DOHH2 (cell line): ENCODE results near the gene TAP2.
A peak's percentile ranks its signal among the peaks of the same experiment; 100 is the strongest.

Experiments
- H3F3A ChIP-seq: fragments of 200-600 bp; sonication (generic), shearing (Covaris generic); 2 replicates; pipeline ENCODE4 v1.6.0; 2016; ENCODE audit warnings: antibody characterized with exemption, mild to moderate bottlenecking; ENCODE audit not compliant: control insufficient read depth, insufficient read depth
- H3K27ac ChIP-seq: fragments of 200-600 bp; sonication (generic); 2 replicates; pipeline ENCODE4 v1.5.1; 2014; ENCODE audit warnings: low read depth, mild to moderate bottlenecking, low read length, moderate library complexity
- H3K27me3 ChIP-seq: fragments of 200-600 bp; sonication (generic); 2 replicates; pipeline ENCODE4 v1.6.1; 2014; ENCODE audit warnings: mild to moderate bottlenecking, low read length, mixed read lengths; ENCODE audit not compliant: control insufficient read depth
- H3K36me3 ChIP-seq: fragments of 200-600 bp; sonication (generic); 2 replicates; pipeline ENCODE4 v1.6.1; 2014; ENCODE audit warnings: mild to moderate bottlenecking, low read length, moderate library complexity, mixed read lengths; ENCODE audit not compliant: control insufficient read depth
- H3K4me1 ChIP-seq: fragments of 200-600 bp; sonication (generic); 2 replicates; pipeline ENCODE4 v1.6.1; 2014; ENCODE audit warnings: mild to moderate bottlenecking, low read length, mixed read lengths; ENCODE audit not compliant: control insufficient read depth
- H3K4me2 ChIP-seq: fragments of 200-600 bp; sonication (generic); 2 replicates; pipeline ENCODE4 v1.6.0; 2014; ENCODE audit warnings: mild to moderate bottlenecking, low read length, moderate library complexity
- H3K4me3 ChIP-seq: fragments of 200-600 bp; sonication (generic); 2 replicates; pipeline ENCODE4 v1.5.1; 2014; ENCODE audit warnings: mild to moderate bottlenecking, low read length, mixed read lengths
- H3K79me2 ChIP-seq: fragments of 200-600 bp; sonication (generic); 2 replicates; pipeline ENCODE4 v1.6.1; 2014; ENCODE audit warnings: mild to moderate bottlenecking, low read length, mixed read lengths; ENCODE audit not compliant: control insufficient read depth
- H3K9me2 ChIP-seq: fragments of 200-600 bp; sonication (generic); replicated peaks from 2 replicates; pipeline ENCODE4 v1.6.1; 2014; ENCODE audit warnings: mild to moderate bottlenecking, low read length, mixed read lengths; ENCODE audit not compliant: control insufficient read depth
- H3K9me3 ChIP-seq: fragments of 200-600 bp; sonication (generic); 2 replicates; pipeline ENCODE4 v1.6.1; 2014; ENCODE audit warnings: antibody characterized with exemption, low read length, mixed read lengths; ENCODE audit not compliant: control insufficient read depth, insufficient read depth
- H4K20me1 ChIP-seq: fragments of 200-600 bp; sonication (generic); 2 replicates; pipeline ENCODE4 v1.6.0; 2014; ENCODE audit warnings: low read depth, mild to moderate bottlenecking, antibody characterized with exemption, low read length, moderate library complexity; ENCODE audit not compliant: control insufficient read depth, insufficient read depth
- CTCF ChIP-seq: fragments of 200-600 bp; sonication (generic); IDR thresholded peaks from one replicate; pipeline ENCODE4 v1.5.1; 2014; ENCODE audit warnings: antibody characterized with exemption, mild to moderate bottlenecking, low read depth, low read length; ENCODE audit not compliant: poor library complexity, severe bottlenecking
- EZH2phosphoT487 ChIP-seq: fragments of 200-600 bp; sonication (generic); IDR thresholded peaks from 2 replicates; pipeline ENCODE4 v1.6.1; 2017; ENCODE audit warnings: borderline replicate concordance, mild to moderate bottlenecking, antibody characterized with exemption, low read length, moderate library complexity, mixed read lengths

The TAP2 gene

GRCh38 chr6:32837651-32838113 is 857 bp downstream of the TAP2 start:
- Histone ChIP-seq H3K4me3 (peak overlapping the region; percentile 74), H3K79me2 (peaks cover 17% of the 10 kb centered on the region), H3K27ac (peak overlapping the region; percentile 28; the same call in 1 of the 2 replicates), H3K27me3 (no peaks in the 10 kb centered on the region), H3K4me1 (peaks cover 24% of the 10 kb centered on the region), H3K9me3 (no peaks in the 10 kb centered on the region), H3K36me3 (peaks cover 63% of the 10 kb centered on the region), H4K20me1 (no peaks in the 10 kb centered on the region), H3K9me2 (no peaks in the 10 kb centered on the region), H3K4me2 (peak overlapping the region; percentile 75), H3F3A (no peaks in the 10 kb centered on the region)
- TF ChIP-seq EZH2phosphoT487 (no peak), CTCF (no peak)

GRCh38 chr6:32836873-32837272 is 1.7 kb downstream of the TAP2 start:
- peaks cover 22% of the 10 kb centered on the region for H3K4me1 ChIP-seq
- peaks cover 59% of the 10 kb centered on the region for H3K36me3 ChIP-seq

GRCh38 chr6:32835167-32835893 is 3.2 kb downstream of the TAP2 start:
- Histone ChIP-seq H3K4me3 (no peak overlapping the region), H3F3A (no peaks in the 10 kb centered on the region), H3K36me3 (peaks cover 60% of the 10 kb centered on the region), H3K4me2 (no peak overlapping the region), H3K9me3 (no peaks in the 10 kb centered on the region), H4K20me1 (no peaks in the 10 kb centered on the region), H3K4me1 (peaks cover 22% of the 10 kb centered on the region), H3K79me2 (peaks cover 17% of the 10 kb centered on the region), H3K27me3 (no peaks in the 10 kb centered on the region), H3K9me2 (no peaks in the 10 kb centered on the region), H3K27ac (no peak overlapping the region)
- TF ChIP-seq CTCF (no peak), EZH2phosphoT487 (no peak)

More at GRCh38 chr6:32836873-32837272, 1.7 kb downstream of the TAP2 start:
- no peaks in the 10 kb centered on the region for H3K9me3 ChIP-seq
- no peaks in the 10 kb centered on the region for H3K9me2 ChIP-seq
- peaks cover 17% of the 10 kb centered on the region for H3K79me2 ChIP-seq
- H4K20me1 ChIP-seq: no peaks in the 10 kb centered on the region
- no peaks in the 10 kb centered on the region for H3F3A ChIP-seq
- TF ChIP-seq EZH2phosphoT487 (no peak), CTCF (no peak)
- no peaks in the 10 kb centered on the region for H3K27me3 ChIP-seq
- H3K4me2 ChIP-seq: peak overlapping the region; percentile 75
- no peak overlapping the region for H3K27ac ChIP-seq
- H3K4me3 ChIP-seq: peak overlapping the region; percentile 74
